Measurements from ENCODE around the gene OCIAD2. TPM values are rescaled to one million over a fixed set of nuclear protein-coding genes. Genes with fewer than 3 reads are reported as not detected.

The OCIAD2 gene
- total and polyA plus RNA-seq, 2 experiments from 2014 or later, result 1.7 to 35.0 TPM

DNA sequence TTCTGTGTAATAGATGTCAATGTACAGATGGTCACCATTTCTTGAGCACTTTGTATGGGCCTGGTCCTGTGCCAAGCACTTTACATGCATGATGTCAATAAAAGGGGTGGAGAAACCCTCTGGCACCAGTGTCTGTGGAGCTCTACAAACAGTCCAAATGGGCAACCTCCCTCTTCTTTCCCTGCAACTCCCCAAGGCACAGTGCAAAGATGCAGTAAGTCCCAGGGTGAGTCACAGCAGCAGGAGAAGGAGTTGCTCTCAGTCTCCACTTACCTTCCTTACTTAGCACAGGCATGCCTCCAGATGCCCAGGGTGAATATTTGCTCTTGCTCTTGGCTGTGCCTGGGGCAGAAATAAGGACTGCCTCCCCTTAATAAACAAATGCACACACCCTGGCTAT is 4.3 kb downstream of the OCIAD2 start:
- in situ Hi-C loops (cut with MboI), result no loop called here
- Histone ChIP-seq H3K9me2 (ENCODE audit: insufficient read depth) (no peaks in the 10 kb centered on the region), H3F3A (ENCODE audit: insufficient read depth) (no peaks in the 10 kb centered on the region), H4K20me1 (ENCODE audit: insufficient read depth) (no peaks in the 10 kb centered on the region), H3K4me2 (ENCODE audit: unreplicated experiment) (no peak overlapping the region), H3K4me1 (ENCODE audit: insufficient read depth) (peaks cover 9% of the 10 kb centered on the region; the same call in 1 of the 2 replicates), H3K79me2 (ENCODE audit: insufficient read depth) (no peaks in the 10 kb centered on the region), H2AFZ (no peak overlapping the region), H3K4me3 (no peak overlapping the region), H3K36me3 (ENCODE audit: low read depth) (no peaks in the 10 kb centered on the region), H3K27me3 (replicated peaks; ENCODE audit: insufficient read depth) (no peaks in the 10 kb centered on the region), H3K9me3 (ENCODE audit: low read depth) (no peaks in the 10 kb centered on the region), H3K27ac (no peak overlapping the region), H3K9ac (no peak overlapping the region)
- DNase-seq, result peak; percentile 35
- no peak for TF ChIP-seq EZH2phosphoT487 (IDR thresholded peaks at IDR 0.05; ENCODE audit: insufficient read depth, low read depth)
- no peak for TF ChIP-seq EZH2 (IDR thresholded peaks at IDR 0.05; ENCODE audit: insufficient read depth, poor library complexity, severe bottlenecking)

DNA sequence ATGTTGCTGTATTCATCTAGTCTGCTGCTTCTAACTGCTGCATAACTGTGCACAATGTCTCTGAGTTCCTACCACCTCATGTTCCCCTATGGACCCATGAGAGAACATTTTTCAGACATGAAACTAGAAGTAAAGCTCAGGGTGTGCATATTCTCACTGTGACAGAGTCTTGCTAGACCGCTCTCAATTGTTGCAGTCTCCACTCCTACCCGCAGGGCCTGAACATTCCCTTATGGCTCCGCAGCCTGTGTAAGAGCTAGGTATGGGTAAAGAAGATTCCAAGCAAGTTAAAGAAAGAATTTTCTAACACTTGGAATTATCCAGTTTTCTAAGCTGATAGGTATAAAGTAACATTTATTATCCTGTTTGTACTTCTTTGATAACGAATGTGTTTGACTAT is 5.4 kb downstream of the OCIAD2 start:
- Histone ChIP-seq H2AFZ (no peak overlapping the region), H3K79me2 (ENCODE audit: insufficient read depth) (no peaks in the 10 kb centered on the region), H3K27ac (no peak overlapping the region), H3K36me3 (ENCODE audit: low read depth) (no peaks in the 10 kb centered on the region), H3K9me3 (ENCODE audit: low read depth) (no peaks in the 10 kb centered on the region), H3K4me2 (ENCODE audit: unreplicated experiment) (no peak overlapping the region), H4K20me1 (ENCODE audit: insufficient read depth) (no peaks in the 10 kb centered on the region), H3K27me3 (replicated peaks; ENCODE audit: insufficient read depth) (no peaks in the 10 kb centered on the region), H3K9me2 (ENCODE audit: insufficient read depth) (no peaks in the 10 kb centered on the region), H3K4me3 (no peak overlapping the region), H3K9ac (no peak overlapping the region), H3F3A (ENCODE audit: insufficient read depth) (no peaks in the 10 kb centered on the region), H3K4me1 (ENCODE audit: insufficient read depth) (peaks cover 9% of the 10 kb centered on the region; the same call in 1 of the 2 replicates)
- WGBS, 2 experiments (ENCODE audit: low coverage in 1 of 2, low lambda C conversion rate in 2 of 2, missing lambda C conversion rate in 2 of 2), result 91 to 94% methylated on average over 4 of the region's 4 CpGs
- DNase-seq, result no peak
- TF ChIP-seq EZH2phosphoT487 (IDR thresholded peaks at IDR 0.05; ENCODE audit: insufficient read depth, low read depth) (no peak), EZH2 (IDR thresholded peaks at IDR 0.05; ENCODE audit: insufficient read depth, poor library complexity, severe bottlenecking) (no peak)
- in situ Hi-C loops (cut with MboI), result no loop called here

DNA sequence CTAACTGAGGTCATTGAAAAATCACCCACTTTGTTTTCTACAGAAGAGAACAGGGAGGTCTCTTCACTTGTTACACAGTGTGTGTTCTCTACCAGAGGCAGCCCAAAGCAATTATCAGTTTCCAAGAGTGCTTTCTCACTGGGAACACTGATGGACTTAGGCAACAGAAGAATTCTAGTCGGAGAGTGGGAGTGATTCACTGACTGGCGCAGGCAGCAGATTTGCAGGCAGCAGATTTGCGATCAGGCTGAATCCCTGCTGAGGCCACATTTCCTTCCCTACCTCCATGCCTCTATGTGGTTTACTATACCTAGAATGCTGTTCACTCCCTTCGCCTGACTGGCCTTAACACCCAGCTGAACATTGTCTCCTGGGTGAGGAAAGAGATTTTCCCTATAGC is 6.6 kb downstream of the OCIAD2 start:
- 90 to 91% methylated on average over 4 of the region's 4 CpGs for WGBS, 2 experiments (ENCODE audit: low coverage in 1 of 2, low lambda C conversion rate in 2 of 2, missing lambda C conversion rate in 2 of 2)
- TF ChIP-seq EZH2 (IDR thresholded peaks at IDR 0.05; ENCODE audit: insufficient read depth, poor library complexity, severe bottlenecking) (no peak), EZH2phosphoT487 (IDR thresholded peaks at IDR 0.05; ENCODE audit: insufficient read depth, low read depth) (no peak)
- Histone ChIP-seq H3K27me3 (replicated peaks; ENCODE audit: insufficient read depth) (no peaks in the 10 kb centered on the region), H3K4me2 (ENCODE audit: unreplicated experiment) (no peak overlapping the region), H3K27ac (no peak overlapping the region), H3K4me3 (no peak overlapping the region), H4K20me1 (ENCODE audit: insufficient read depth) (no peaks in the 10 kb centered on the region), H3K36me3 (ENCODE audit: low read depth) (no peaks in the 10 kb centered on the region), H2AFZ (no peak overlapping the region), H3K79me2 (ENCODE audit: insufficient read depth) (no peaks in the 10 kb centered on the region), H3K9me2 (ENCODE audit: insufficient read depth) (no peaks in the 10 kb centered on the region), H3K9ac (no peak overlapping the region), H3F3A (ENCODE audit: insufficient read depth) (no peaks in the 10 kb centered on the region), H3K9me3 (ENCODE audit: low read depth) (no peaks in the 10 kb centered on the region), H3K4me1 (ENCODE audit: insufficient read depth) (peaks cover 5% of the 10 kb centered on the region; the same call in 1 of the 2 replicates)
- no peak for DNase-seq
- in situ Hi-C loops (cut with MboI), result no loop called here

DNA sequence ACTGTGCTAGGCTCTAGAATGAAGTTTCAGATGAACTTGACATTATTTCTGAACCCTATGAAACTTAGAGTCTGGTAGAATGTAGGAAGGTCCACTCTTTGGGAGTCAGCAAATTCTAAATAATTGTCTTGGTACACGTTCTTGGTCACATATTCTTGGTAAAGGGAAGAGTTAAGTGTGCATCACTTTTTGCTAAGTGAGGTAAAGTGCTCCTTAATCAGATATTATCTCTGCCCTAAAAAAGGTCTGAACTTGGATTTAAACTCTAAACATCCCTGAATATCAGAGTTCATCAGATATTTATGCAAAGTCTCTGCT is 7.2 kb downstream of the OCIAD2 start:
- in situ Hi-C loops (cut with MboI), result no loop called here
- DNase-seq, result no peak
- 41 to 52% methylated on average over 1 of the region's 1 CpG for WGBS, 2 experiments (ENCODE audit: low coverage in 1 of 2, low lambda C conversion rate in 2 of 2, missing lambda C conversion rate in 2 of 2)
- H3K36me3 ChIP-seq (ENCODE audit: low read depth), result no peaks in the 10 kb centered on the region
- H3K27ac ChIP-seq, result no peak overlapping the region
- H3K9me2 ChIP-seq (ENCODE audit: insufficient read depth), result no peaks in the 10 kb centered on the region
- no peaks in the 10 kb centered on the region for H3K27me3 ChIP-seq (replicated peaks; ENCODE audit: insufficient read depth)
- TF ChIP-seq EZH2phosphoT487 (IDR thresholded peaks at IDR 0.05; ENCODE audit: insufficient read depth, low read depth) (no peak), EZH2 (IDR thresholded peaks at IDR 0.05; ENCODE audit: insufficient read depth, poor library complexity, severe bottlenecking) (no peak)
- H3F3A ChIP-seq (ENCODE audit: insufficient read depth), result no peaks in the 10 kb centered on the region
- H3K9me3 ChIP-seq (ENCODE audit: low read depth), result no peaks in the 10 kb centered on the region
- no peak overlapping the region for H3K4me3 ChIP-seq
- H4K20me1 ChIP-seq (ENCODE audit: insufficient read depth), result no peaks in the 10 kb centered on the region
- no peak overlapping the region for H3K4me2 ChIP-seq (ENCODE audit: unreplicated experiment)
- no peak overlapping the region for H2AFZ ChIP-seq
- no peaks in the 10 kb centered on the region; the same call in 1 of the 2 replicates for H3K4me1 ChIP-seq (ENCODE audit: insufficient read depth)
- no peak overlapping the region for H3K9ac ChIP-seq
- H3K79me2 ChIP-seq (ENCODE audit: insufficient read depth), result no peaks in the 10 kb centered on the region

DNA sequence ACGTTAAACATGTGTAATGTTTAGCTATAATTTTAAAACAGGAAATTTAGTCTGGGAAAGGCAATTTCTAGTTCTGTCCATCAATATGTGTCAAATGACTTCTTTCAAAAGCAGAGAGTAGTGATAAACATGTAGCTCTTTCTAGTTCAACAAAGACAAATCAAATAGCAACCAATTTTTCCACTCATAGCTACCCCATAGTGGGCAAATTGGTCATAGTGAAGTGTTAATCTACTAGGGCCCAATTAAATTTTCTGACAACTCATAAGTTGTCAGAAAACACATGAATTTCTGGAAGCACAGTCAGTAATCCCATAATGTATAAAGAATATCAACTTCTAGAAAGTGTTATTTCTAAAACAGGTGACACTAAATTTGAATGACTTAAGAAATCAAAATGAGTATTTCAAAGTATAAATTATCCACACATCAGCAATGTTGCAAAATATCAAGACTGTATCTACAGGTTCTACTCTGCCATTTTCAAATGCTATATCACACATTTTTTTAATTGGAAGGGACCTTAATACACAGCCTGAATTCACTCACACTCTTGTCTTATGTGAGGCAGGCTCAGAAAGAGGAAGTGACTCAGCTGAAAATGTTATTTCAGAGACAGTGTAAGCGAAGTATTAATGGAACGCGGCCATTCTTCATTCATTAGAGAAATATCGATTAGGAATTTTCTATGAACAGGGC is 7.7 kb downstream of the OCIAD2 start:
- no peaks in the 10 kb centered on the region for H3K9me3 ChIP-seq (ENCODE audit: low read depth)
- no peak overlapping the region for H3K27ac ChIP-seq
- TF ChIP-seq EZH2 (IDR thresholded peaks at IDR 0.05; ENCODE audit: insufficient read depth, poor library complexity, severe bottlenecking), result no peak
- no peak for TF ChIP-seq EZH2phosphoT487 (IDR thresholded peaks at IDR 0.05; ENCODE audit: insufficient read depth, low read depth)
- no peaks in the 10 kb centered on the region for H3K9me2 ChIP-seq (ENCODE audit: insufficient read depth)
- no peaks in the 10 kb centered on the region for H4K20me1 ChIP-seq (ENCODE audit: insufficient read depth)
- H2AFZ ChIP-seq, result no peak overlapping the region
- no peaks in the 10 kb centered on the region for H3F3A ChIP-seq (ENCODE audit: insufficient read depth)
- no peaks in the 10 kb centered on the region for H3K4me1 ChIP-seq (ENCODE audit: insufficient read depth)
- no peaks in the 10 kb centered on the region for H3K27me3 ChIP-seq (replicated peaks; ENCODE audit: insufficient read depth)
- no peak overlapping the region for H3K9ac ChIP-seq
- H3K4me2 ChIP-seq (ENCODE audit: unreplicated experiment), result no peak overlapping the region
- no peak overlapping the region for H3K4me3 ChIP-seq
- no peaks in the 10 kb centered on the region for H3K79me2 ChIP-seq (ENCODE audit: insufficient read depth)
- DNase-seq, result no peak
- in situ Hi-C loops (cut with MboI), result no loop called here
- WGBS, 2 experiments (ENCODE audit: low coverage in 1 of 2, low lambda C conversion rate in 2 of 2, missing lambda C conversion rate in 2 of 2), result 95 to 97% methylated on average over 5 of the region's 5 CpGs
- no peaks in the 10 kb centered on the region for H3K36me3 ChIP-seq (ENCODE audit: low read depth)

All from GM23248 (cell line).